HG02973 (cell line): Measurements from ENCODE around the gene JAZF1.

ENCODE experiments used
- ATAC-seq: cut with Tn5 transposase; IDR thresholded peaks from one replicate; pipeline ENCODE4 v1.9.1; 2021; ENCODE audit warnings: moderate library complexity; ENCODE audit not compliant: unreplicated experiment

Gene JAZF1

DNA sequence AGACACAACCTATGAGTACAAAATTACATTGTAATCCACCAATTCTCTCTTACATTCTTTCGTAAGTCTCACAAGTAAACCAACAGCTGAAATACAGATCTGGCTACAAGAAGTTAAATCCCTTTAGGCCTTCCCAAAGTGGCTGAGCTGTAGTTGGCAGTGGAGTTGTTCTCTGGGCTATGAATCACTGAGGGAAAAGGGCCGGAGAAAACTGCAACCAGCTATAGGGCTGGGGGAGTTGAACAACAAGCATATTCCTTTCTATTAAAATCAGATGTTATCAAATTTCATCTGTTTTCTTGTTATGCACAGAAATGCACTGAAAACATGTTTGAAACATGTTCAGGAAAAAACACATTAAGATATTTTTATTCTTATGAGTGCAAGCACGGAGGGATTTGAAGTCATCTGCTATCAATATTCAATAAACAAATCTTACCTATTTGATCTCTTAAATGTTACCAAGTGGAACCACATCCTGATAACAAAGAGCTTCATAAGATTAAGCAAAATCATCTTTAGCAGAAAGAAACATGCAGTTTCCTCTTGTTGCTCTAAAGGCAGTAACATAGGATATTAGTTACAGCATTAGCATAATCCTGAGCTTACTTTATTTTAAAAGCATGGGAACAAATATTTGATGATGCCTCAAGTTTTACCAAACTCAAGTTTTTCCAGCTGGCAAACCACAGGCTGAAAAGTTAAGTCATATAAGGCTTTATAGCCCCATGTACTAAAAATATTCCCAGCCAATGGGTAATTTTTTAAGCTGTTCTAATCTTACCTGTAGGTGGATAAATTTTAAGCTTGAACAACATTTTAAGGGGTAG is 227.9 kb downstream of the JAZF1 start:
- ATAC-seq: no peak

DNA sequence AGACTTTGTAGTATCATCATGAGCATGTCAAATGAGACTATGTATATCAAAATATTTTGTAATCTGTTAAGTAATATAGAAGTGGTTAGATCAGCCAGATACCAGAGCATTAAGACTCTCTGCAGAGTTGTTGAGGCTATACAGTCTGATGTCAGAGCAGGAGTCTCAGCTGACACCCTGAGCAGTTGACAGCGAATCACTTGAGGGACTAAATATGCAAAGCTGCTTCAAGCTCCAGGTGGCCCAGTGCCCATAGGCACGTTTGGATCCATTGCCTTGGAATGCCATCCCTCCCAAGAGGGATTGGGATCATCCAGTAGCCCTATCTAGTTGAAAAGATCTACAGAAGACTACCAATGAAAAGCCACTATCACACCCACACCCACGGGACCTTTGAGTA is 230.5 kb downstream of the JAZF1 start:
- no peak for ATAC-seq

DNA sequence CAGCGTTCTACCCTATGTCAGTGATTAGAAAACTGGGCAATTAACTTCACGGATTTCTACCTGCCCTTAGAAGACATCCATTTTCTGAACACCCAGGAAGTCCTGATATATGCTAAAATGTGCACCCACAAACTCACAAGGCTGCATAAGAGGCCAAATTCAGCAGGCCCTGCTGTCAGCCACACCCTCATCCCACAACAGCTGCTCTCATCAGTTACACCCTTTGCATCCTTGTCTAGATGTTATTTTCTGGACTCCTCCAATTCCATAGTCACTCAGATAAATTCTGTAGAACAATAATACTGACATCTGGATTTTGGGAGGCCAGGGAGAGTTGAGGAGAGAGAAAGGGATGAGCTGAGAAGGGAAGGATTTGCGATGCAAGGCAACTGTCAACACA is 231.7 kb downstream of the JAZF1 start:
- ATAC-seq: no peak

DNA sequence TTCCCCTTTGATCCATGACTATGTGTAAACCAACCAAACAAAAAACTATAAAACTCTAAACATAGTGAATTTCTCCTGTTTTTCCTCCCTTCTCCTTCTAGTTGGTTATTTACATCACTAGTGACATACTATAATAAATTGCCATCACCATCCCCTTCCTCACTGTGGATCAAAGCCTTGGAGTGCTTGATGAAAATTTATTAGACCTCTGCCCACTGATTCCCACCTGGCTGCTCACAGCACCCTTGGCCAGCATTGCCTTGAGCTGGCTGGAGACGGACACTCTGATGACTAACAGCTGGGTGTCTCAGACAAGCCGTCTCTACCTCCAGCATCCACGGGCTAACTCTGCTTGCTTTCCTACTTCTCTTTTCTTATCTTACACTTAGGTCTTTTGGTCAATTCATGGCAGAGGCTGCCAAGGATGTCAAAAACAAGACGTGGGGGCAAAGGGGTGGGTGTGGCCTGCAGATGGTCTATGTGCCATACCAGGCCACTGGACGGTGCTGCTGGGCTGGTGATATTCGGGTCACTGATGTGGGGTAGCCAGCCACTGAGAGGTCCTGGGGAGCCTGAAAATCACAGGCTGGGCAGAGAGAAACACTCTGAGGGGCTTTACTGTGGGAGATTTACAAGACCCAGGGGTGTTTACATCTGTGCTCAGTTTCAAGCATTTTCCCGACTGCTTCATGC is 232.9 kb downstream of the JAZF1 start:
- ATAC-seq: no peak

DNA sequence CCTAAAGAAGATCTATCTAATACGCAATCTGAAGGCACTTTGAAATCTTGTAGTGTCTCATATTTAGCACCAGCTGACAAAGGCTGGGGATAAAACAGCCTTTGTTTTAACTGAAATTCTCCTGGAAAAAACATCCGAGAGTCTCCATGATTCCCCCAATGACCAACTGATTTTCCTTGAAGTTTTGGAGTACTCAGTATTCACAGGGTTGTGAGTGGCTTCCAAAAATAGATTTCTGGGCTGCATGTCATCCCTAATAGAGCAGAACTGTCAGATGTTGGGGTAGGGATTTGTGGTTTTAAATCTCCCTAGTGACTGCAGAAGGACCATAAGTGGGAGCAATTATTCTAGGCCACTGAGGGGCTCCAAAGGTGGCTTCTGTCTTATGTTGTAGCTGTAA is 234.2 kb downstream of the JAZF1 start:
- no peak for ATAC-seq

DNA sequence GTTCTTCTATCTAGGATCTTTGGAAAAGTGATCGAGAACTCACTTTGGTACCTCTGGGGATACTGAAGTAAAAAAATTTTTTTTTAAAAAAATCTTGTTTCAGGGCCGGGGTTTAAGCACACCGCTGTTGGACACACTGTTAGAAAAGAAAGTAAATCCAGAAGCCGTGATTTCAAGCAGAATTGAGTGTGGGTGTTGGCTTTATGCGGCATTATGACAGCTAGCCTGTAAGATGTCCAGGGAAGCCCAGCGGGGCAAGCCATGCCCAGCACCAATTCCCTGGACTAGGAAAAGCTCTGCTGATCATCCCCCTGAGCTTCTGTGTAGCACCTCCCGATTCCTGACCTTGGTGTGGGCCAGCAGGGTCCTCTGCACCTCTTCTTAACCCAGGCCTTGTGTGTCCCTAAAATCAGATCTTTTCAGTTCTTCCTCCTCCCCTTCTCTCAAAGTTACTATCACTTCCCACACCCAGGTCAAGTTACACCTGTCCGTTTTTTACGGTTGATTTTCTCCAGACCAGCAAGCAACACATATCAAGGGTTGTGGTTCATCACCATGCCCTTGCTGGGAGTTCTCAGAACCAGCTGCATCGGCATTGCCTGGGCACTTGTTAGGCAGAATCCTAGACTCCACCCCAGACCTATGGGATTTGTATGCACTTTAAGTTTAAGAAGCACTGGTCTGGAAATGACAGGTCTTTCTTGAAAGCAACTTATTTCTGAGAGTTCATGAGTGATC is 235.4 kb downstream of the JAZF1 start:
- ATAC-seq: no peak

DNA sequence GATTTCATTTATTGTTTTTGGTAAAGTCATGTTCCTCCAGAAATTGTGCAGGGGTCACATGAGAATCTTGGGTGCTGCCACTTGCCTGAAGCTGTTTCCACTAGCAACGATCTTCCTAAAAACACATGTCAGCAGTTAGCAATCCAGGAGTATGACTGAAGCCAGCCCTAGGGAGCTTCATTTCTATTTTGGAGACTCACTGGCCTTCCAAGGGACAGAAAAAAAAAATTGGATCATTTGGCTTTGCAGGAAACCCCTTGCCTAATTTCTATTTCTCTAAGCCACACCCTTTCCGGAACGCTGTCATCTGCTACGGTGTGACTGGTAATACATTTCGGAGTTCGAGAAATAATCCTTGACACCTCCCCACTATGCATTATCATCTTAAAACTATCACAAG is 236.0 kb downstream of the JAZF1 start:
- ATAC-seq: no peak

DNA sequence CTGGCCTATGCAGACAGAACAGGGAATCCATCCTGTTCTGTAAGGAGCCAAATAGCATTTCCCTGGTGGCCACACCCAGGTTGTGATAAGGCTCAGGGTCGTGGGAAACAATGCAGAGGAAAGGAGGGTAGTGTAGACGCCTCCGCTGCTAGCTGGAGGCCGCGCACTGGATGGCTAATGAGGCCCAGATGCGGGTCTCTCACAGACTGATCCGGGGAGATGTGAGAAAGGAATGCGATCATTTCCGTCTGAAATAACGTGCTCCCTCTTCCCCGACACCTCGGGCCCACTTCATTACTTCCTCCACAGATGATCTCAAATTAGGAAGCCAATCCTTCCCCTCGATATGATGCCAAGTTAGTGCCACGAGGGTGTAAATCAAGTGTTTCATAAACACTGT is 237.4 kb downstream of the JAZF1 start:
- ATAC-seq: no peak

DNA sequence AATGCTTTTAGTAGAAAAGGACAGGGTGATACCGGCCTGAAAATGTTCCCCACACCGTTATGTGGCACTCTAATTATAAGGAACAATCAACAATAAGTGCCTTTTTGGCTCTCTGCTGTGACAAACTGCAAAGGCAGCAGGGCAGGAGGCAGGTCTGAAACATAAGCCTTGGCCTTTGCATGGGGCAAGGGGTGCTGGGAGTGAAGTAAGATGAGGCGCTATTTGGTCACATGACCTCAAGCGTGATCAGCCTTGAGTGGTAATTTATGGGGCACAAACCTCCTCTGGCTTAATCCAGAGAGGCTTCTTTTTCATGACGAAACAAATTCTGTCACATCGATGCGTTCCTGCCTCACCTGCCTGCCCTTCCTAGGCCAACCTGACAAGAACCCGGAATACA is 237.9 kb downstream of the JAZF1 start:
- ATAC-seq: no peak

DNA sequence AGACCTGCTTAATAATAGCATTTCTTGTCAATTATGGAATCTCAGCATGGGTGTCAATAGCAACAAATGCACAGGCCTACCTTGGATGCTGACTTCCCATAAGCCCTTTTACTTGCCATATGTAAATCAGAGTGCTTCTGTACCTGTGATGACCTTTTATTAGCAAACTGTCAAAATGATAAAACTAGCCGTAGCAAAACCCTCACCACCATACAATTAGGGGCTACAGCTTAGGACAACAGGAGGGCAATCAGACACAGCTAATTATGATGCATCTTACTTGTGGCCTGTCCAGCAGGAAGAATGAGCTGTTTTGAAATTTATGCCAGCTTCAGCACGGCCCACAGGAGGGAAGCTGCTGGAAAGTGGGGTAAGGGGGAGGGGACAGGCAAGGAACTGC is 239.1 kb downstream of the JAZF1 start:
- no peak for ATAC-seq

DNA sequence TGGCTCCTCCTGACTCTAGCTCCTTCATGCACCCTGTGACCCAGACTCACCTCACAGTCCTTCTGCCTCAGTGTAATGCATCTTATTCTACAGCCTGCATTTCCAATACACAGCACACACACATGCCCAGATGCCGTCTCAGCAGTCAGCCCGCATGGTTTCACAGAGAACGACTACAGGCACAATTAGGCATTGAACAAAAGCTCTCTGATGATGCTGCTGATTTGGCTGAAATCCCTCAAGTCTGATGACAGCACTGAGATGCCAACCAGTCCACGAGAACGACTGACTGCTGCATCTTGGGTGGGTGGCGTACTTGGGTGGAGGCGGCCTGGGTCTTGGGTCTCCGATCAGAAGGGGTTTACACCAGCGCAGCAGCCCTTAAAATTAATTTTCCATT is 240.3 kb downstream of the JAZF1 start:
- no peak for ATAC-seq

DNA sequence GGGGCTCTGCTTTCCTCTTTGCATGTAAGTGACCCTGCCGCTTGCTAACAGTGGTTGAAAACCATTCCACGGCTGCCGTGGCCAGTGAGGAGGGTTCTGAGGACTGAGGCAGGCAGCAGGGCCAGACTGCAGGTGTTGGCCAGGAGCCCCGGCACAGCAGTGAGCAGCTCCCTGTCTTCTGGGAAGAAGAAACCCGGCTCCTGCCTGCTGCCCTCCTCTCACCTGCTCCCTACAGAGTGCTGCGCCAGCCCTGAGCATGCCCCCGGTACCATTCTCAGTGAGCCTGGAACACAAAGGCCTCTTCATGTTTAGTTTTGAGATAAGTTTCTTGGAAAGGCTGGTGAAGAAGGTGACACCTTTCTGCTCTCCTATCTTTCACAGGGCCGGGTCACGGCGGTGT is 240.7 kb downstream of the JAZF1 start:
- ATAC-seq: no peak

DNA sequence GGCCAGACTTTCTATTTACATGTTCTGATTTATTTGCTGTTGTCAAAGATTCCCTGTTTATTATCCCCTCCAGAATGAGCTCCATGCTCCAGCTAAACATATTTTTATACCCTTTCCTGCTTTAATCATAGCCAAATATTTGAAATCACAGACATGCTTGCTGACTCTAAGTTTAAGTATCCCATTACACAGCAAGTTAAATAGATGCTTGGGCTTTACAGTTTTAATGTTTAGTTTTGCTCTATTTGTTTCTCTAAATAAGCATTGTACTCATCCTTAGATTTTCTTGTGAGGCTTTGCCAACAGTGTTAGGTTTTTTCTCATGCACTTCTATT is 243.9 kb downstream of the JAZF1 start:
- no peak for ATAC-seq

DNA sequence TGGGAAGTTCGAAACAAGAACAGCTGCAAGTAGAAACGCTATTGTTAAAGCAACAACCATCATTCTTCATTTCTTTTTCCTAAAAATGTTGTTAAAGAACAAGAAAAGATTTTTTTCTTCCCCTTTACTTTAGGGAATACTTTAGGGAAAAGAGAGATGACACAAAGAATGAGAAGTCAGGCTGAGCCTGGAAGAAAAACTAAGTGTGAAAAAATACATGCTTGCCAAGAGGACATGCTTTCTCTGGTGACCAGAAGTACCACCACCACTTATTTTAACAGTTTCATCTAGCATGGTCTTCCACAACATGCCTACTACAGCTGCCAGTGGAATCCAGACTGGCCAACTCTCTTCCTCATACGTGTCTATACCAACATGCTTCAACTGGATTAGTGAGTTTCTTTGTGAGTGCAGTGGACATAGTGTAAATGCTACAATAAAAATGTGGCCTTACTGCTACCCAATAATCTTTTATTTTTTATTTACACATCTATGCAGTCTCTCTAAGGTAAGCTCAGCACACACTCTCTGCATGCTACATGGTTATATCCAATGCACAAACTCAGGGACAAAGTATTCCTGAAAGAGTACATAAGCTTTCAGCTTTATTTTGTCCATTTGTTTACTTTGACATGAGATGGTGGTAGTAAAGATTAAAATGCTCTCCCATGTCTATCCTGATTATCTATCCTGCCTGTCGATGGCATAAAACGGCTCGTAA is 244.4 kb downstream of the JAZF1 start:
- no peak for ATAC-seq

DNA sequence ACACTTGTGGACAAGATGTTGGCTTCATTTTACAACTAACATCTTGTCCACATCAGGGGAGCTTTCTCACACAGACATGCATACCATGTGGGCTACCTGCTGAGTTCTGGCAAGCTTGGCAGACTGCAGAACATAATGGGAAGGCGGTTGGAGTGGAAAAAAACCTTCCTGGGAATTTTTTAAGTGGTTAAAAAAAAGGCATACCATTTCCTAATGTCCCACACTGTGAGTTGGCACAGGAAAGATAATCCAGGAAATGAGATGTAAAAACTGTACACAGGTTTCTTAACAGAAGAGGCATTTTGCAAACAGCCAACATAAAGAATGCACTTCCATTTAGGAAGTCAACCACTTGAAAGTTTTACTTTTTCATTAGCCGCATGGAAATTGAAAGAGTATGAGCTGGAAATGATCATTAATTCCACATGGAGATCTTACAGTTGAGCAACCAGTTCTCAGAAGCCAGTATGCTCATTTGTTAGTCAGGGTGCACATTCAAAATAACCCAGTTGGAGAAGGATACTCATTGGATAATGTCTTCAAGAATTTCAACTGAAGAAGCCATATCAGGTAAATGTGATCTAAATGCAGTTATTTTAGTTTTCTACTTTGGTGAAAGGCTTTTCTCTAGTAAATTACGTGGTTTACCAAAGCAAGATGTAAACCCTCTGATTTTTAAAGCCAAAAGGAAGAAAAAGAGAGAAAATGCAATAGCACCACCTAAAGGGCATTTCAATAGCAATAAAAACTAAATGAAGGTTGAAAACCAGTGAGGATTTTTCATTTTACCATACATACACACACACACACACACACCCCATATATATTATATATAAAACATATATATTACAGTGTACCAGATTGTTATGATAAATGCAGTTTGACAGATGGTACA is 246.7 kb downstream of the JAZF1 start:
- no peak for ATAC-seq

DNA sequence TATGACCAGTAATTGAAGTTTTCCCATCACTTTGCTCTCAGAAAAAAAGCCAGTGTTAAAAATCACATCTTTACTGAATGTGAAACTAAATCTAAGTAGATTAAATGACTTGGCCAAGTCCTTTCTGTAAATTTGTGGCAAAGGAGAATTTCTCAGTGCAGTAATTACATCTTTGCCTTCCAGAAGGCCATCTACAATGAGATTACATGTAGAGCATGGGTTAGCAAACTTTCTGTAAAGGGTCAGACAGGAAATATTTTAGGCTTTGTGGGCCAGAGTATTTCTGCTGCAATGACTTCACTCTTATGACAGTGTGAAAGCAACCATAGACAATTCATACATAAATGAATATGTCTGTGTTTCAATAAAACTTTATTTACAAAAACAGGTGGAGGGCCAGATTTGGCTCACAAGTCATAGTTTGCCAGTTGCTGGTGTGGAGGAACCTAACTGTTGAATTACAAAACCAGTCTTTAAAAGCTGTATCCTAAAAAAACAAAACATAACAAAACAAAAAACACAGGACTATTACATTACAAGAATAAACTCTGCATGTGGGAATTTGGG is 249.6 kb downstream of the JAZF1 start:
- no peak for ATAC-seq

DNA sequence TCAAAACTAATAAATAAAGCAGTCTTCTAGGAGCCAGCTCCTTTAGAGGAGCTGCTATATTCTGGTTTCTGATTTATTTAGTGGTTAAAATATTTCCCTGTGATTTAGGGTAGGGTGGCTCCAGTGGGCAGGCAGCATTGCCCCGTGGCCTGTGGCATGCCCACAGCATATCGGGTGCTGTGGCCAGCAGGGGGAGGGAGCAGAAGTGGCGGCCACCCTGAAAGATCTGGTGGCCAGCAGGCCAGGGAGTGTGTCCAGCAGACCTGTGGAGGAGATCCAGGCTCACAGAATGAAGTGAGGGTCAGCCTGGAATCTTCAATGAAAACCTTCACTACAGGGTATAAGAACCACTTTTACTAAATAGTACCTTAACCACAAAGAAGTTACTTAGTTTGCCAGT is 251.5 kb downstream of the JAZF1 start:
- no peak for ATAC-seq

DNA sequence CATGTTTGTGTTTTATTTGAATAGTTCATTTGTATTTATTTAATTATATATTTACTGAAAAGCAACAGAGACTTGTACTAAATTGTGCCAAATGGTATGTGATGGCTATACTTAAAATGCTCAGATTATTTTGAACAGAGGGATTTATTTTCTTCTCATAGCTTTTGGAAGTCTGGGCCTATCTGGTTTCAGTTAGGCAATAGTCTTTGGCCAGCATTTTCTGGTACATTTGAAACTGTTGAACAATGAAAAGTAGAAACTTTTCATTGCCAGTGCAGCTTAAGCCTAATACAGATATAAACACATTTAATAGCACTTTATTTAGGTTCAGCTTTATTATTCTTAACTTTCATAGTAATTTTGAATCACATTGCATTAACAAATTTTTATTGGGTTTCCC is 252.6 kb downstream of the JAZF1 start:
- no peak for ATAC-seq

DNA sequence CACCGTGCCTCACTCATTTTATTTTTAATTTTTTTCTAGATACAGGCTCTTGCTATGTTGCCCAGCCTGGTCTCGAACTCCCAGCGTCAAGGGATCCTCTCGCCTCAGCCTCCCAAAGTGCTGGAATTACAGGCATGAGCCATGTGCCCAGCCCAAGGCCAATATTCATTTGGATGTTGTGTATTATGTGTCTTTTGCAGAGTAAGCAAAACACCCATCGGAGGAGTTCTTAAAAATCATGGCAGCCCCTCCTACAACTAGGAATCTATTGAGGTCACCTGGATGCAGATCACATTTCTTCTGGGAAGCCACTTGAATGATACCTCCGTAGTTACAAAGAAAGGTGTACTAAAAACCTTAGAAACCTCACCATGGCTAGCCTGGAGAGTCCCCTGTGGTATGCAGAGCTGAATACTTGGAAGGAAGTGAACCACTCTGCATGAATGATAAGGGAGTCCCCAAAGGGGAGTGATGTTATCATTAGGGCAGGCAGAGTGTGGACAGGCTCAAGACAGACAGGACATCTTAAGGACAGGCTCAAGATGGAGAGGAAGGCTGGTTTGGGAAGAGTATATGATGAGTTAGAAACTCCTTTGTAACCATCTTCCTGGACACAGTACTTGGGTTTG is 254.9 kb downstream of the JAZF1 start:
- no peak for ATAC-seq

DNA sequence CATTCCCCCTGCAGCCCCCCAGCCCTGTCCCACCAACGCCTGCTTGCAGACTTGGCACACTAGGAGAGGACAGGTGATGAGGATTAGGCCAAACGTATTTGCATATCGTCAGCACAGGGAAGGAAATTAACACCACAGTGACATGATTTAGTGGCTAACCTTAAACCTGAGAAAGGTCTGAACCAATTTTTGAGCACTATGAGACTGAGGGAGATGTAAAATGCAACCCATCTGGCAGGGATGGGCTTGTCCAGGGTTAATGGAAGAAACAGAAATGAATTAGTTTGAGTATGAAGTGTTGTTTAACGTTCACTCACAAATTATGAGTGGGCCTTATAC is 257.0 kb downstream of the JAZF1 start:
- no peak for ATAC-seq
